Measurements from ENCODE around the gene NFIC. TPM values are rescaled to one million over a fixed set of nuclear protein-coding genes. Genes with fewer than 3 reads are reported as not detected.
"Not testable (repeated sequence)": the region's sequence is repeated elsewhere in the genome, so short reads cannot be mapped to it uniquely, and the experiment has no call there.

Gene NFIC
- total and polyA plus RNA-seq, 5 experiments from 2014 or later, result 5.8 to 34.8 (median 15.8) TPM

- Mint-ChIP-seq H3K27ac (peak overlapping the region in 1 of 10 donors; percentile 47), H3K36me3 (peaks cover 0 to 3% (median 2%) of the 10 kb centered on the region in 3 donors), H3K4me1 (peaks cover 0 to 4% (median under 1%) of the 10 kb centered on the region in 4 donors), H3K9me3 (no peaks in the 10 kb centered on the region), H3K4me3 (no peak overlapping the region), H3K27me3 (no peaks in the 10 kb centered on the region)
- DNase-seq (no peak), ATAC-seq (no peak)
- POLR2A ChIA-PET, result no interaction called here
These were observed 45.3 kb downstream of the NFIC start for GRCh38 chr19:3411636-3412035.

- Mint-ChIP-seq H3K4me1 (peaks cover 0 to 4% (median under 1%) of the 10 kb centered on the region in 4 donors), H3K4me3 (no peak overlapping the region), H3K9me3 (no peaks in the 10 kb centered on the region), H3K36me3 (peaks cover 0 to 3% (median 2%) of the 10 kb centered on the region in 3 donors), H3K27ac (no peak overlapping the region), H3K27me3 (no peaks in the 10 kb centered on the region)
- no peak for DNase-seq
- POLR2A ChIA-PET, result no interaction called here
- no peak for ATAC-seq
These were observed 45.7 kb downstream of the NFIC start for GRCh38 chr19:3412066-3412465.

GRCh38 chr19:3413796-3414327 is 47.5 kb downstream of the NFIC start:
- DNase-seq, result no peak
- no peak overlapping the region for H3K4me3 Mint-ChIP-seq
- ATAC-seq, result no peak
- peak overlapping the region in 4 of 10 donors; percentile 14 to 34 (median 23) for H3K27ac Mint-ChIP-seq
- H3K9me3 Mint-ChIP-seq, result no peaks in the 10 kb centered on the region
- POLR2A ChIA-PET, result no interaction called here
- H3K4me1 Mint-ChIP-seq, result peaks cover 0 to 4% (median under 1%) of the 10 kb centered on the region in 4 donors
- peaks cover 0 to 3% (median 2%) of the 10 kb centered on the region in 3 donors for H3K36me3 Mint-ChIP-seq
- H3K27me3 Mint-ChIP-seq, result no peaks in the 10 kb centered on the region

GRCh38 chr19:3415695-3416094 is 49.3 kb downstream of the NFIC start:
- Mint-ChIP-seq H3K9me3 (no peaks in the 10 kb centered on the region), H3K36me3 (no peaks in the 10 kb centered on the region)
- ATAC-seq, result no peak

GRCh38 chr19:3420244-3420755 is 53.9 kb downstream of the NFIC start:
- DNase-seq (no peak), ATAC-seq (no peak)
- no peaks in the 10 kb centered on the region for H3K27me3 Mint-ChIP-seq
- no peaks in the 10 kb centered on the region for H3K9me3 Mint-ChIP-seq
- POLR2A ChIA-PET, result no interaction called here
- H3K4me1 Mint-ChIP-seq, result no peaks in the 10 kb centered on the region
- H3K27ac Mint-ChIP-seq, result no peak overlapping the region
- H3K36me3 Mint-ChIP-seq, result peaks cover 0 to 2% (median 0%) of the 10 kb centered on the region in 3 donors
- H3K4me3 Mint-ChIP-seq, result no peak overlapping the region

More at GRCh38 chr19:3415695-3416094, 49.3 kb downstream of the NFIC start:
- no peak overlapping the region for H3K27ac Mint-ChIP-seq
- H3K27me3 Mint-ChIP-seq, result no peaks in the 10 kb centered on the region
- DNase-seq, result no peak
- H3K4me3 Mint-ChIP-seq, result no peak overlapping the region
- POLR2A ChIA-PET, result no interaction called here
- peaks cover 0 to 2% (median 0%) of the 10 kb centered on the region in 4 donors for H3K4me1 Mint-ChIP-seq

- Mint-ChIP-seq H3K4me3 (no peak overlapping the region), H3K9me3 (no peaks in the 10 kb centered on the region), H3K4me1 (no peaks in the 10 kb centered on the region), H3K27ac (no peak overlapping the region), H3K27me3 (no peaks in the 10 kb centered on the region), H3K36me3 (peaks cover 0 to 2% (median 0%) of the 10 kb centered on the region in 3 donors)
- POLR2A ChIA-PET, result no interaction called here
- ATAC-seq (no peak), DNase-seq (no peak)
These were observed 54.7 kb downstream of the NFIC start for GRCh38 chr19:3420909-3421619.

GRCh38 chr19:3421656-3422055 is 55.3 kb downstream of the NFIC start:
- peak overlapping the region in 1 of 10 donors; percentile 71 for H3K27ac Mint-ChIP-seq
- H3K9me3 Mint-ChIP-seq, DNase-seq, H3K4me3 Mint-ChIP-seq, H3K4me1 Mint-ChIP-seq, H3K36me3 Mint-ChIP-seq, H3K27me3 Mint-ChIP-seq, ATAC-seq, POLR2A ChIA-PET: not testable (repeated sequence)

GRCh38 chr19:3423183-3423829 is 56.9 kb downstream of the NFIC start:
- POLR2A ChIA-PET, result interaction anchor here (0.7 kb wide), 1 partner anchor 76 kb away, joined by 3 read pairs; no protein-coding TSS in a partner anchor
- Mint-ChIP-seq H3K4me1 (peaks cover 2 to 8% (median 5%) of the 10 kb centered on the region in 4 donors), H3K27me3 (no peaks in the 10 kb centered on the region), H3K27ac (no peak overlapping the region), H3K36me3 (peaks cover 0 to 16% (median 10%) of the 10 kb centered on the region in 3 donors), H3K9me3 (no peaks in the 10 kb centered on the region), H3K4me3 (no peak overlapping the region)
- DNase-seq (no peak), ATAC-seq (no peak)

- POLR2A ChIA-PET, result interaction anchor here (0.6 kb wide), 1 partner anchor 20 kb away, joined by 7 read pairs; no protein-coding TSS in a partner anchor
- H3K9me3 Mint-ChIP-seq, result no peaks in the 10 kb centered on the region
- no peak overlapping the region for H3K4me3 Mint-ChIP-seq
- peaks cover 0 to 16% (median 10%) of the 10 kb centered on the region in 3 donors for H3K36me3 Mint-ChIP-seq
- no peak for ATAC-seq
- DNase-seq, result no peak
- peak overlapping the region in 4 of 10 donors; percentile 43 to 76 (median 62) for H3K27ac Mint-ChIP-seq
- H3K27me3 Mint-ChIP-seq, result no peaks in the 10 kb centered on the region
- H3K4me1 Mint-ChIP-seq, result peaks cover 3 to 8% (median 6%) of the 10 kb centered on the region in 4 donors
These were observed 60.0 kb downstream of the NFIC start for GRCh38 chr19:3426433-3426832.

- H3K4me3 Mint-ChIP-seq, DNase-seq, H3K27ac Mint-ChIP-seq, H3K9me3 Mint-ChIP-seq, H3K27me3 Mint-ChIP-seq, ATAC-seq: not testable (repeated sequence)
- POLR2A ChIA-PET, result interaction anchor here (0.6 kb wide), 1 partner anchor 135 kb away, joined by 3 read pairs; no protein-coding TSS in a partner anchor
- Mint-ChIP-seq H3K4me1 (peaks cover 12 to 19% (median 15%) of the 10 kb centered on the region in 4 donors), H3K36me3 (peaks cover 0 to 14% (median 13%) of the 10 kb centered on the region in 3 donors)
These were observed 63.9 kb downstream of the NFIC start for GRCh38 chr19:3430366-3430680.

- Mint-ChIP-seq H3K36me3 (peaks cover 0 to 7% (median 7%) of the 10 kb centered on the region in 3 donors), H3K4me3 (no peak overlapping the region), H3K4me1 (peaks cover 9 to 26% (median 20%) of the 10 kb centered on the region in 4 donors), H3K9me3 (no peaks in the 10 kb centered on the region), H3K27me3 (no peaks in the 10 kb centered on the region), H3K27ac (peak overlapping the region in 4 of 10 donors; percentile 25 to 79 (median 72))
- POLR2A ChIA-PET, result interaction anchor here (0.6 to 1.8 kb wide), 2 partner anchors 67 to 1069 kb away, joined by 3 to 4 read pairs; no protein-coding TSS in a partner anchor
- DNase-seq (no peak), ATAC-seq (no peak)
These were observed 65.5 kb downstream of the NFIC start for GRCh38 chr19:3431760-3432397.

GRCh38 chr19:3433313-3433712 is 66.9 kb downstream of the NFIC start:
- Mint-ChIP-seq H3K4me1 (peaks cover 4 to 22% (median 17%) of the 10 kb centered on the region in 4 donors), H3K36me3 (peaks cover 0 to 3% (median 0%) of the 10 kb centered on the region in 3 donors), H3K27me3 (no peaks in the 10 kb centered on the region), H3K4me3 (no peak overlapping the region), H3K27ac (peak overlapping the region in 3 of 10 donors; percentile 33 to 53 (median 33)), H3K9me3 (no peaks in the 10 kb centered on the region)
- no peak for DNase-seq
- POLR2A ChIA-PET, result interaction anchor here (0.6 to 1.8 kb wide), 4 partner anchors 69 to 247 kb away, joined by 3 to 8 read pairs (median 4); partner anchors contain the start of gene NCLN
- ATAC-seq, result no peak

Data from naive thymus-derived CD8-positive, alpha-beta T cell (primary cell).